ENCODE measurements around the gene CDON.
"Not testable (repeated sequence)": the region's sequence is repeated elsewhere in the genome, so short reads cannot be mapped to it uniquely, and the experiment has no call there.

Gene CDON

GRCh38 chr11:126002181-126002580 lies 60.5 kb downstream of the CDON start:
- DNase-seq (ENCODE audit: extremely low read depth in 1 of 2, low read depth in 1 of 2) = no peak

- DNase-seq (ENCODE audit: extremely low read depth in 1 of 2, low read depth in 1 of 2) = no peak
These were observed 63.3 kb downstream of the CDON start for GRCh38 chr11:125999234-125999880.

GRCh38 chr11:125998267-125998666 lies 64.4 kb downstream of the CDON start:
- DNase-seq (ENCODE audit: extremely low read depth in 1 of 2, low read depth in 1 of 2) = no peak

GRCh38 chr11:125995313-125995712 lies 67.4 kb downstream of the CDON start:
- peak; percentile 22 to 61 for DNase-seq (ENCODE audit: extremely low read depth in 1 of 2, low read depth in 1 of 2)

- DNase-seq (ENCODE audit: extremely low read depth in 1 of 2, low read depth in 1 of 2) = no peak
These were observed 68.2 kb downstream of the CDON start for GRCh38 chr11:125994509-125994908.

- DNase-seq (ENCODE audit: extremely low read depth in 1 of 2, low read depth in 1 of 2) = no peak
These were observed 69.8 kb downstream of the CDON start for GRCh38 chr11:125992893-125993292.

GRCh38 chr11:125990244-125990643 lies 72.4 kb downstream of the CDON start:
- peak in 1 of 2 donors; percentile 1 for DNase-seq (ENCODE audit: extremely low read depth in 1 of 2, low read depth in 1 of 2)

GRCh38 chr11:125987066-125987641 lies 75.5 kb downstream of the CDON start:
- DNase-seq (ENCODE audit: extremely low read depth in 1 of 2, low read depth in 1 of 2) = no peak

GRCh38 chr11:125985956-125986355 lies 76.7 kb downstream of the CDON start:
- not testable (repeated sequence) for DNase-seq (ENCODE audit: extremely low read depth in 1 of 2, low read depth in 1 of 2)

- DNase-seq (ENCODE audit: extremely low read depth in 1 of 2, low read depth in 1 of 2) = no peak
These were observed 80.3 kb downstream of the CDON start for GRCh38 chr11:125982348-125982730.

- no peak for DNase-seq (ENCODE audit: extremely low read depth in 1 of 2, low read depth in 1 of 2)
These were observed 82.2 kb downstream of the CDON start for GRCh38 chr11:125980436-125980835.

- no peak for DNase-seq (ENCODE audit: extremely low read depth in 1 of 2, low read depth in 1 of 2)
These were observed 83.2 kb downstream of the CDON start for GRCh38 chr11:125979511-125979910.

GRCh38 chr11:125978778-125979407 lies 83.8 kb downstream of the CDON start:
- no peak for DNase-seq (ENCODE audit: extremely low read depth in 1 of 2, low read depth in 1 of 2)

GRCh38 chr11:125978181-125978716 lies 84.4 kb downstream of the CDON start:
- no peak for DNase-seq (ENCODE audit: extremely low read depth in 1 of 2, low read depth in 1 of 2)

GRCh38 chr11:125977333-125977732 lies 85.3 kb downstream of the CDON start:
- DNase-seq (ENCODE audit: extremely low read depth in 1 of 2, low read depth in 1 of 2) = no peak

- DNase-seq (ENCODE audit: extremely low read depth in 1 of 2, low read depth in 1 of 2) = no peak
These were observed 86.5 kb downstream of the CDON start for GRCh38 chr11:125976156-125976555.

- DNase-seq (ENCODE audit: extremely low read depth in 1 of 2, low read depth in 1 of 2) = no peak
These were observed 87.0 kb downstream of the CDON start for GRCh38 chr11:125975634-125976033.

- no peak for DNase-seq (ENCODE audit: extremely low read depth in 1 of 2, low read depth in 1 of 2)
These were observed 88.4 kb downstream of the CDON start for GRCh38 chr11:125974284-125974683.

GRCh38 chr11:125971618-125972017 lies 91.0 kb downstream of the CDON start:
- DNase-seq (ENCODE audit: extremely low read depth in 1 of 2, low read depth in 1 of 2) = no peak

GRCh38 chr11:125968354-125968753 lies 94.3 kb downstream of the CDON start:
- DNase-seq (ENCODE audit: extremely low read depth in 1 of 2, low read depth in 1 of 2) = no peak

- no peak for DNase-seq (ENCODE audit: extremely low read depth in 1 of 2, low read depth in 1 of 2)
These were observed 95.2 kb downstream of the CDON start for GRCh38 chr11:125967515-125967914.

- no peak for DNase-seq (ENCODE audit: extremely low read depth in 1 of 2, low read depth in 1 of 2)
These were observed 101.9 kb downstream of the CDON start for GRCh38 chr11:125960771-125961170.

All from stimulated activated CD8-positive, alpha-beta memory T cell treated with anti-CD3 and anti-CD28 coated beads, Interleukin-7, amount 100 ng/mL, for 48 hours (primary cell).